ENCODE data around the gene AGMAT. TPM values are rescaled to one million over a fixed set of nuclear protein-coding genes. Genes with fewer than 3 reads are reported as not detected.

Gene AGMAT
- total and polyA plus RNA-seq, 2 of the 13 experiments (the other 11 are each of a cell fraction or from before 2014, with no cell fraction given) = 59.1 to 174 TPM

DNA sequence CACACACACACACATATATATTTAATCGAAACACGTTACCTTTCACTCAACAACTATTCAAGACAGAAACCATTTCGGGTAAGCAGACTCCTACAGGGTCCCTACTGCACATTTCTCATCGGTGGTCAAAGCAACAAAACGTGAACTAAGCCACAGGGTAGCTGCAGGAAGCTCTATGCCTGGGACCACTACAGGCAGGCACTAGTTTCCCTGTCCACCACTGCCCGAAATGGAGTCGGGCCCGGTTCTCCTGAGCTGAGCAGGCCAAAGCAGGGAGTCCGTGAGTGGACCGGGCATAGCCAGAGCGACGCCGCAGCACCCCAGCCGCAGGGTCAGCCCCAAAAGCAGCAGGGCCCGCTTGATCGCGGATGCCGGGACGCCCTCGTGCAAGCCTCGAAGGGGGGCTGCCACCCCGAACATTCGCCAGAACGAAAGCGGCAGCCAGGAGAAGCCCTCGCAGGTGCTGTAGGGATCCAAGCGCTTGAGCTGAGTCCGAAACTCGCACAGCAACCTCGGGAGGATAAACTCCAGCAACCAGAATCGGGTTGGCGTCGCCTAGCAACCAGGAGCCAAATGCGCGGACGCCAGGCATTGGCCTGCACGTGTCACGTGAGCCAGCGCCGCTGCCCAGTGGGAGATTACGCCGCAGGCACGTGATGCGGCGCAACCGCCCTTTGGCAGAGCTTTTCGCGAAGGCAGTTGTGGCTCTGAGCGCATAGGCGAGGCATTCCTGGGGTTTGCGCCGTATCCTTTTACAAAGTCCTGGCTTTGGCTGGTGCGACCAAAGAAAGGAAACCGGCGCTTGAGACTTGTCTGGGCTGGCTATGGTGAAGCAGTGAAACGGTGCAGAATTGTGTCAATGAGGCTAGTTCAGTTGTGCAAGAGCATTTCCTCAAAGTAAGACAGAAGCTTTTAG lies 18.5 kb upstream of the AGMAT start (continued):
- TF ChIP-seq, protein P1, sequence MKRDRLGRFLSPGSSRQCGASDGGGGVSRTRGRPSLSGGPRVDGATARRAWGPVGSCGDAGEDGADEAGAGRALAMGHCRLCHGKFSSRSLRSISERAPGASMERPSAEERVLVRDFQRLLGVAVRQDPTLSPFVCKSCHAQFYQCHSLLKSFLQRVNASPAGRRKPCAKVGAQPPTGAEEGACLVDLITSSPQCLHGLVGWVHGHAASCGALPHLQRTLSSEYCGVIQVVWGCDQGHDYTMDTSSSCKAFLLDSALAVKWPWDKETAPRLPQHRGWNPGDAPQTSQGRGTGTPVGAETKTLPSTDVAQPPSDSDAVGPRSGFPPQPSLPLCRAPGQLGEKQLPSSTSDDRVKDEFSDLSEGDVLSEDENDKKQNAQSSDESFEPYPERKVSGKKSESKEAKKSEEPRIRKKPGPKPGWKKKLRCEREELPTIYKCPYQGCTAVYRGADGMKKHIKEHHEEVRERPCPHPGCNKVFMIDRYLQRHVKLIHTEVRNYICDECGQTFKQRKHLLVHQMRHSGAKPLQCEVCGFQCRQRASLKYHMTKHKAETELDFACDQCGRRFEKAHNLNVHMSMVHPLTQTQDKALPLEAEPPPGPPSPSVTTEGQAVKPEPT (CRISPR knock-in tag; IDR thresholded peaks at IDR 0.05; ENCODE audit: low read depth) = no peak
- TF ChIP-seq TMF1 (CRISPR knock-in tag; IDR thresholded peaks at IDR 0.05; ENCODE audit: low read depth) = peak; percentile 90; the same call in 1 of the 2 replicates
- peak; percentile 60; the same call in 1 of the 2 replicates for TF ChIP-seq CBFB (CRISPR knock-in tag; IDR thresholded peaks at IDR 0.05)
- 0 out of 2 replicates have a peak, but pooled peaks have one; percentile 36 for TF ChIP-seq ZNF296 (CRISPR knock-in tag; conservative IDR thresholded peaks at IDR 0.05)
- peak; percentile 60 for TF ChIP-seq ASH2L (IDR thresholded peaks at IDR 0.05; ENCODE audit: insufficient read length, low read depth, low read length)
- TF ChIP-seq ERF (CRISPR knock-in tag; IDR thresholded peaks at IDR 0.05) = peak; percentile 98
- TF ChIP-seq, protein P2, sequence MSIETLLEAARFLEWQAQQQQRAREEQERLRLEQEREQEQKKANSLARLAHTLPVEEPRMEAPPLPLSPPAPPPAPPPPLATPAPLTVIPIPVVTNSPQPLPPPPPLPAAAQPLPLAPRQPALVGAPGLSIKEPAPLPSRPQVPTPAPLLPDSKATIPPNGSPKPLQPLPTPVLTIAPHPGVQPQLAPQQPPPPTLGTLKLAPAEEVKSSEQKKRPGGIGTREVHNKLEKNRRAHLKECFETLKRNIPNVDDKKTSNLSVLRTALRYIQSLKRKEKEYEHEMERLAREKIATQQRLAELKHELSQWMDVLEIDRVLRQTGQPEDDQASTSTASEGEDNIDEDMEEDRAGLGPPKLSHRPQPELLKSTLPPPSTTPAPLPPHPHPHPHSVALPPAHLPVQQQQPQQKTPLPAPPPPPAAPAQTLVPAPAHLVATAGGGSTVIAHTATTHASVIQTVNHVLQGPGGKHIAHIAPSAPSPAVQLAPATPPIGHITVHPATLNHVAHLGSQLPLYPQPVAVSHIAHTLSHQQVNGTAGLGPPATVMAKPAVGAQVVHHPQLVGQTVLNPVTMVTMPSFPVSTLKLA (IDR thresholded peaks at IDR 0.05) = peak; percentile 95
- no peak for TF ChIP-seq SMC3 (IDR thresholded peaks at IDR 0.05; ENCODE audit: low read length)
- TF ChIP-seq, protein P3, sequence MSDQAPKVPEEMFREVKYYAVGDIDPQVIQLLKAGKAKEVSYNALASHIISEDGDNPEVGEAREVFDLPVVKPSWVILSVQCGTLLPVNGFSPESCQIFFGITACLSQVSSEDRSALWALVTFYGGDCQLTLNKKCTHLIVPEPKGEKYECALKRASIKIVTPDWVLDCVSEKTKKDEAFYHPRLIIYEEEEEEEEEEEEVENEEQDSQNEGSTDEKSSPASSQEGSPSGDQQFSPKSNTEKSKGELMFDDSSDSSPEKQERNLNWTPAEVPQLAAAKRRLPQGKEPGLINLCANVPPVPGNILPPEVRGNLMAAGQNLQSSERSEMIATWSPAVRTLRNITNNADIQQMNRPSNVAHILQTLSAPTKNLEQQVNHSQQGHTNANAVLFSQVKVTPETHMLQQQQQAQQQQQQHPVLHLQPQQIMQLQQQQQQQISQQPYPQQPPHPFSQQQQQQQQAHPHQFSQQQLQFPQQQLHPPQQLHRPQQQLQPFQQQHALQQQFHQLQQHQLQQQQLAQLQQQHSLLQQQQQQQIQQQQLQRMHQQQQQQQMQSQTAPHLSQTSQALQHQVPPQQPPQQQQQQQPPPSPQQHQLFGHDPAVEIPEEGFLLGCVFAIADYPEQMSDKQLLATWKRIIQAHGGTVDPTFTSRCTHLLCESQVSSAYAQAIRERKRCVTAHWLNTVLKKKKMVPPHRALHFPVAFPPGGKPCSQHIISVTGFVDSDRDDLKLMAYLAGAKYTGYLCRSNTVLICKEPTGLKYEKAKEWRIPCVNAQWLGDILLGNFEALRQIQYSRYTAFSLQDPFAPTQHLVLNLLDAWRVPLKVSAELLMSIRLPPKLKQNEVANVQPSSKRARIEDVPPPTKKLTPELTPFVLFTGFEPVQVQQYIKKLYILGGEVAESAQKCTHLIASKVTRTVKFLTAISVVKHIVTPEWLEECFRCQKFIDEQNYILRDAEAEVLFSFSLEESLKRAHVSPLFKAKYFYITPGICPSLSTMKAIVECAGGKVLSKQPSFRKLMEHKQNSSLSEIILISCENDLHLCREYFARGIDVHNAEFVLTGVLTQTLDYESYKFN (CRISPR knock-in tag; conservative IDR thresholded peaks at IDR 0.05) = peak; percentile 43; the same call in 1 of the 2 replicates
- TF ChIP-seq NR1H2 (CRISPR knock-in tag; IDR thresholded peaks at IDR 0.05; ENCODE audit: borderline replicate concordance, low read depth) = peak; percentile 30; the same call in 1 of the 2 replicates
- TF ChIP-seq HOXD1 (CRISPR knock-in tag; IDR thresholded peaks at IDR 0.05) = peak; percentile 50; the same call in 1 of the 2 replicates
- TF ChIP-seq KDM2A (CRISPR knock-in tag; IDR thresholded peaks at IDR 0.05; ENCODE audit: borderline replicate concordance, low read depth) = peak; percentile 86
- TF ChIP-seq RFX1 (IDR thresholded peaks at IDR 0.05) = peak; percentile 93
- TF ChIP-seq ZNF768 (CRISPR knock-in tag; IDR thresholded peaks at IDR 0.05) = no peak
- TF ChIP-seq DNMT3B (CRISPR knock-in tag; conservative IDR thresholded peaks at IDR 0.05) = peak; percentile 76; the same call in 1 of the 2 replicates
- TF ChIP-seq HOMEZ (CRISPR knock-in tag; IDR thresholded peaks at IDR 0.05; ENCODE audit: low read depth) = peak; percentile 56; the same call in 1 of the 2 replicates
- TF ChIP-seq NFE2 (CRISPR knock-in tag; IDR thresholded peaks at IDR 0.05) = no peak
- no peak; the same call in 1 of the 2 replicates for TF ChIP-seq KDM3A (CRISPR knock-in tag; IDR thresholded peaks at IDR 0.05; ENCODE audit: low read depth)
- peak; percentile 97; the same call in 1 of the 2 replicates for TF ChIP-seq SMAD9 (CRISPR knock-in tag; IDR thresholded peaks at IDR 0.05)
- TF ChIP-seq SPEN (CRISPR knock-in tag; IDR thresholded peaks at IDR 0.05; ENCODE audit: low read depth) = peak; percentile 69; the same call in 1 of the 2 replicates
- no peak for TF ChIP-seq SMARCE1 (IDR thresholded peaks at IDR 0.05; ENCODE audit: borderline replicate concordance)
- TF ChIP-seq MEF2D (CRISPR knock-in tag; IDR thresholded peaks at IDR 0.05) = peak; percentile 95
